ENCODE measurements around the gene PTPRA. TPM values are rescaled to one million over a fixed set of nuclear protein-coding genes. Genes with fewer than 3 reads are reported as not detected.
A peak's percentile ranks its signal among the peaks of the same experiment; 100 is the strongest.
"Not testable (repeated sequence)": the region's sequence is repeated elsewhere in the genome, so short reads cannot be mapped to it uniquely, and the experiment has no call there.

PTPRA gene
- total and polyA plus RNA-seq, 2 donors (not counting 3 experiments of a cell fraction or from before 2014, with no cell fraction given), result 43.2 to 53.4 TPM

GRCh38 chr20:3072530-3073250 is 199.4 kb downstream of the PTPRA start:
- peaks cover under 1 to 4% of the 10 kb centered on the region in 2 experiments for H3K27me3 ChIP-seq (ENCODE audit: control insufficient read depth in 2 of 2, insufficient read depth in 2 of 2, low read length in 2 of 2)
- dilution Hi-C loops (cut with MboI; ENCODE audit: extremely low pct_ligation_motif_present, low sequenced_read_pairs), result no loop called here
- CTCF ChIA-PET, result interaction anchor here (0.7 to 1.8 kb wide), 2 partner anchors 15 to 19 kb away, joined by 4 to 6 read pairs; no protein-coding TSS in a partner anchor

GRCh38 chr20:3073251-3073643 is 200.0 kb downstream of the PTPRA start:
- CTCF ChIA-PET, result interaction anchor here (0.7 to 1.8 kb wide), 2 partner anchors 15 to 20 kb away, joined by 4 to 6 read pairs; no protein-coding TSS in a partner anchor
- H3K27me3 ChIP-seq (ENCODE audit: control insufficient read depth in 2 of 2, insufficient read depth in 2 of 2, low read length in 2 of 2); H4K20me1 ChIP-seq (replicated peaks; ENCODE audit: control insufficient read depth, extremely low read depth, insufficient read depth, low read length); H3K79me2 ChIP-seq (ENCODE audit: control insufficient read depth, insufficient read depth, low read length); H3K4me3 ChIP-seq (replicated peaks in 1 of 3; ENCODE audit: insufficient read depth in 1 of 3, low read depth in 1 of 3, low read length in 3 of 3); FAIRE-seq; BruUV-seq (replicated peaks); POLR2A ChIA-PET; H3K27ac ChIP-seq (ENCODE audit: insufficient read depth, low read depth, low read length); H3K4me2 ChIP-seq (ENCODE audit: insufficient read depth, low read length); dilution Hi-C loops (cut with MboI; ENCODE audit: extremely low pct_ligation_motif_present, low sequenced_read_pairs); H3K9me1 ChIP-seq (replicated peaks; ENCODE audit: control insufficient read depth, extremely low read depth, insufficient read depth, low read length); DNase-seq (ENCODE audit: low read depth, low spot score); H3K9me3 ChIP-seq (replicated peaks; ENCODE audit: control insufficient read depth, insufficient read depth, low read length); intact Hi-C loops (cut with micrococcal nuclease); H3K36me3 ChIP-seq (ENCODE audit: control insufficient read depth in 2 of 2, extremely low read depth in 1 of 2, insufficient read depth in 2 of 2, low read length in 2 of 2); H3K9ac ChIP-seq (replicated peaks; ENCODE audit: extremely low read depth, insufficient read depth, low read length); H3K4me1 ChIP-seq (ENCODE audit: control insufficient read depth, extremely low read depth, insufficient read depth, low read length); H2AFZ ChIP-seq (ENCODE audit: low read depth, low read length): not testable (repeated sequence)

More at GRCh38 chr20:3072530-3073250, 199.4 kb downstream of the PTPRA start:
- Histone ChIP-seq H4K20me1 (replicated peaks; ENCODE audit: control insufficient read depth, extremely low read depth, insufficient read depth, low read length) (no peaks in the 10 kb centered on the region), H3K4me1 (ENCODE audit: control insufficient read depth, extremely low read depth, insufficient read depth, low read length) (no peaks in the 10 kb centered on the region), H3K9me3 (replicated peaks; ENCODE audit: control insufficient read depth, insufficient read depth, low read length) (no peaks in the 10 kb centered on the region), H3K4me3 (replicated peaks in 1 of 3; ENCODE audit: insufficient read depth in 1 of 3, low read depth in 1 of 3, low read length in 3 of 3) (no peak overlapping the region), H3K4me2 (ENCODE audit: insufficient read depth, low read length) (no peak overlapping the region), H3K9me1 (replicated peaks; ENCODE audit: control insufficient read depth, extremely low read depth, insufficient read depth, low read length) (no peaks in the 10 kb centered on the region), H2AFZ (ENCODE audit: low read depth, low read length) (peak overlapping the region; percentile 25), H3K36me3 (ENCODE audit: control insufficient read depth in 2 of 2, extremely low read depth in 1 of 2, insufficient read depth in 2 of 2, low read length in 2 of 2) (no peaks in the 10 kb centered on the region), H3K27ac (ENCODE audit: insufficient read depth, low read depth, low read length) (no peak overlapping the region), H3K9ac (replicated peaks; ENCODE audit: extremely low read depth, insufficient read depth, low read length) (no peak overlapping the region), H3K79me2 (ENCODE audit: control insufficient read depth, insufficient read depth, low read length) (no peaks in the 10 kb centered on the region)
- no peak for FAIRE-seq
- no peak for DNase-seq (ENCODE audit: low read depth, low spot score)
- POLR2A ChIA-PET, result no interaction called here
- TF ChIP-seq JUN (IDR thresholded peaks at IDR 0.05; ENCODE audit: borderline replicate concordance, insufficient read depth, insufficient read length, low read depth) (no peak), GATA2 (IDR thresholded peaks at IDR 0.05; ENCODE audit: insufficient read depth, insufficient read length, low read depth, low read length) (no peak), EZH2 (IDR thresholded peaks at IDR 0.05; ENCODE audit: borderline replicate concordance, low read depth, low read length, severe bottlenecking) (no peak), POLR2AphosphoS5 (IDR thresholded peaks at IDR 0.05; ENCODE audit: insufficient read depth, low read depth, low read length) (no peak), CTCF (IDR thresholded peaks at IDR 0.05; ENCODE audit: extremely low read depth in 1 of 2, insufficient read depth in 1 of 2, low read depth in 1 of 2, low read length in 2 of 2) (no peak), FOS (IDR thresholded peaks at IDR 0.05; ENCODE audit: borderline replicate concordance, insufficient read depth, low read length) (no peak), MYC (IDR thresholded peaks at IDR 0.05; ENCODE audit: low read depth, low read length) (no peak), POLR2A (IDR thresholded peaks at IDR 0.05; ENCODE audit: low read depth, low read length) (no peak), MAX (IDR thresholded peaks at IDR 0.05; ENCODE audit: insufficient read depth, insufficient read length) (no peak)
- BruUV-seq (replicated peaks), result no TSS peak
- intact Hi-C loops (cut with micrococcal nuclease), result no loop called here

Measured in endothelial cell of umbilical vein (primary cell).